Stimulated activated memory B cell treated with anti-CD40 and anti-IgM and Interleukin-4, amounts not matched to agents 10 μg/mL and 1 μg/mL and 100 μg/mL, for 72 hours (primary cell): Measurements from ENCODE around the gene ZNF526.
A peak's percentile ranks its signal among the peaks of the same experiment; 100 is the strongest.

Experiments used
- ATAC-seq: fragments of 150-1000 bp; cut with Tn5 transposase; 2 replicates; pipeline ENCODE4 v1.10.0; 2021
- H3K27ac Mint-ChIP-seq: one replicate; pipeline ENCODE4 v1.8.0; 2022; ENCODE audit warnings: mild to moderate bottlenecking, mixed read lengths
- H3K27me3 Mint-ChIP-seq: one replicate; pipeline ENCODE4 v1.8.0; 2022; ENCODE audit warnings: mixed read lengths
- H3K36me3 Mint-ChIP-seq: one replicate; pipeline ENCODE4 v1.8.0; 2022; ENCODE audit warnings: mixed read lengths
- H3K4me1 Mint-ChIP-seq: one replicate; pipeline ENCODE4 v1.8.0; 2022; ENCODE audit warnings: mixed read lengths
- H3K4me3 Mint-ChIP-seq: one replicate; pipeline ENCODE4 v1.8.0; 2022; ENCODE audit warnings: mild to moderate bottlenecking, moderate library complexity, mixed read lengths
- H3K9me3 Mint-ChIP-seq: one replicate; pipeline ENCODE4 v1.8.0; 2022; ENCODE audit warnings: mixed read lengths

ZNF526 gene

DNA sequence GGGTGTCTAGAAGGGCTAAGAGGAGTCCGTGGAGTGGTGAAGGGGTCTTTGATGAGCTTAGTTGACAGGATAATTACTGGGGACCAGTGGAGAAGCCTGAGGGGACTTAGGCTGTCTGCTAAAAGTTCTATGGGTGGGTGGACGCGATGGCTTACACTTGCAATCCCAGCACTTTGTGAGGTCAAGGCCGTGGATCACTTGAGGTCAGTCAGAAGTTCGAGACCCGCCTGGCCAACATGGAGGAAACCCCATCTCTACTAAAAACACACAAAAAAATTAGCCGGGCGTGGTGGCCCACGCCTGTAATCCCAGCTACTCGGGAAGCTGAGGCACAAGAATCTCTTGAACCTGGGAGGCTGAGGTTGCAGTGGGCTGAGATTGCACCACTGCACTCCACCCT, 25.1 kb downstream of the ZNF526 start:
- peak overlapping the region; percentile 81 for H3K4me3 Mint-ChIP-seq
- H3K27ac Mint-ChIP-seq = peak overlapping the region; percentile 84
- ATAC-seq = no peak
- peaks cover 9% of the 10 kb centered on the region for H3K36me3 Mint-ChIP-seq
- H3K9me3 Mint-ChIP-seq = no peaks in the 10 kb centered on the region
- no peaks in the 10 kb centered on the region for H3K27me3 Mint-ChIP-seq
- peaks cover 39% of the 10 kb centered on the region for H3K4me1 Mint-ChIP-seq

DNA sequence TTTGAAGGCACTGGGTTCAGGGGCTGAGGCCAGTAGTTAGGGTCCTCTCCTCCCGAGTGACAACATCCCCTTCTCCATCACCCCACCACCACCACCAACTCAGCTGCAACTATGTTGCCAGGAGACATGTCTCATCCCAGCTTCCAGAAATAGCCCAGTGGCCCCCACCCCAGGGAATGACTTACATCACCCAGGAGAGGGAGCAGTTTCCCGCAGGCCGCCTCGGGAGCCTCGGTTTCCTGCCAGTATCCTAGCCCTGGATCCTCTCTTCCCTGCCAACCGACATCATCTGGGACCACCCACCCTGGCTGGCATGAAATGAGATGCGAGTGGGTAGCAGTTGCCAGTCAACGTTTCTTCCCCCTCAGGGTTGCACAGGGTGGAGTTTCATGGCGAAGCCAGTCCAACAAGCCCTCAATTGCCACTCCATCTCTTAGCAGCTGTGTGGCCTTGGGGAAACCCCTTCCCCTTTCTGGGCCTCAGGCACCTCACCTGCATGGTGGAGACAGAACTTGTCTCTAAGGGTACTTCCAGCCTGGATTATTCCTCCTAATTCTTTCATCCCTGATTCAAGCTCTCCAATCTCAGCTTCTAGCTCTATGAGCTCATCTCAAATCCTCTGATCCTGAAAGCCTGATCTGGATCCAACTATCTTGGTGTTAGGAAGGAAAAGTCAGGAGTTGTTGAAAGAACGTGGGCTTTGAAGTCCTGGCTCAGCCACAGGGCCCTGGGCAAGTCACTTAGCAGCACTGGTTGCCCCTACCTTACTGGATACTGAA, 26.2 kb downstream of the ZNF526 start:
- no peaks in the 10 kb centered on the region for H3K9me3 Mint-ChIP-seq
- H3K36me3 Mint-ChIP-seq = peaks cover 6% of the 10 kb centered on the region
- no peak for ATAC-seq
- no peak overlapping the region for H3K4me3 Mint-ChIP-seq
- peaks cover 34% of the 10 kb centered on the region for H3K4me1 Mint-ChIP-seq
- H3K27me3 Mint-ChIP-seq = no peaks in the 10 kb centered on the region
- no peak overlapping the region for H3K27ac Mint-ChIP-seq

DNA sequence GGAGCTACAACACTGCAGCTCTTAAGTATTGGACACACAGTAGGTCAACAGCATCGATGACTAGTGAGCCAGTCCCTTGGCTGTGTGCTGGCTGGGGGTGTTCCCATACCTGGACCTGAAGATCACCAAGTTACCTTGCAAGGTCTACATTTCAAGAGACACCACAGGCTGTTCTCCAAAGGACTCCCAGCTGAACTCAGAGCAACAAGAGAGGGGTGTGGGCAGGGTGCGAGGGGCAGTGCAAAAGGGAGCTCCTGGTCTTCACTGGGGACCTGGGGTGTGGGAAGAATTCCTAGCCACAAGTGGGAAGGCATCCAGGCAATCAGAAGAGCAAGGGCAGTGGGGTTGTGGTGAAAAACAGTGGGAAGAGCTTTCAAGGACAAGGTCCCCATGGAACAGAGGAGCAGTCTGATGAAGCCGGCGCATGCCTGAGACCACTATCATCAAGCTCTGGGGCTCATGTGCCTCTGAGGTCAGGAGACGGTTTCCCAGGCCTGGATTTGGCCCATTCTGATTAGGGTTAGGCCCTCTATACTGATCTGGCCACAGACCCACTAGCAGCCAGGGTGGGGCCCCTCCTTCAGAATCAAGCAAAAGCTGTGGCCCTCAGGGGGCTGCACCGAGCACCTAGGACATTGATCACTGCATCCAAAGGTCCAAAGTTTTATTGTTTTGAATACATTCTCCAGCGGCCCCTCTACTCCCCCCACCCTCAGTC, 27.0 kb downstream of the ZNF526 start:
- ATAC-seq = no peak
- H3K9me3 Mint-ChIP-seq = no peaks in the 10 kb centered on the region
- peaks cover 42% of the 10 kb centered on the region for H3K4me1 Mint-ChIP-seq
- H3K36me3 Mint-ChIP-seq = peaks cover 6% of the 10 kb centered on the region
- no peak overlapping the region for H3K4me3 Mint-ChIP-seq
- H3K27me3 Mint-ChIP-seq = no peaks in the 10 kb centered on the region
- H3K27ac Mint-ChIP-seq = no peak overlapping the region

DNA sequence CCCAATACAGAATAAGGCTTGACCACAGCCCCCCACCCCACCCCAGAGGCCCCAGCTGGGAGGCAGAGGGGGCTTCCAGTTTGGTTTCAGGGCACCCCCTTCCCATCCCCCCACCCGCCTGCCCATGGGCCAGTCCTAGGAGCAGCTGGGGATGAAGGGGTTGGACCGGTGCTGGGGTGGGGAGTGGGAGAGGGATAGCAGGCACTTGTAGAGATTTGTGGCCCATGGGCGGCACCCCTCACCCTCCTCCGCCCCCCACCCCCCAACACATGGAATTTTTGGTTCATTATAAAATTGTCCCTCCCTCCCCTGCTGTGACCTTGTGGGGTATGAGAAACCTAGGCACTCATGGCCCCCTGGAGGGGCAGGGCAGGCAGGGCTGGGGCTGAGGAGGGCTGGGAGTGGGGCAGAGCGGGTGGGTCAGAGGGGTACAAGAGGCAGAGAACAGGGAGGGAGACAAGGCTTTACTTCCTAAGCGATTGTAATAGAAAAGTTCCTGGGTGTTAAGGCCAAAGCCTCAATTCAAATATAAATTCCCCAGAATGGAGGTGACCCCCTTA, 27.6 kb downstream of the ZNF526 start:
- no peak overlapping the region for H3K27ac Mint-ChIP-seq
- peaks cover 6% of the 10 kb centered on the region for H3K36me3 Mint-ChIP-seq
- no peaks in the 10 kb centered on the region for H3K9me3 Mint-ChIP-seq
- no peak for ATAC-seq
- no peaks in the 10 kb centered on the region for H3K27me3 Mint-ChIP-seq
- no peak overlapping the region for H3K4me3 Mint-ChIP-seq
- peaks cover 48% of the 10 kb centered on the region for H3K4me1 Mint-ChIP-seq

DNA sequence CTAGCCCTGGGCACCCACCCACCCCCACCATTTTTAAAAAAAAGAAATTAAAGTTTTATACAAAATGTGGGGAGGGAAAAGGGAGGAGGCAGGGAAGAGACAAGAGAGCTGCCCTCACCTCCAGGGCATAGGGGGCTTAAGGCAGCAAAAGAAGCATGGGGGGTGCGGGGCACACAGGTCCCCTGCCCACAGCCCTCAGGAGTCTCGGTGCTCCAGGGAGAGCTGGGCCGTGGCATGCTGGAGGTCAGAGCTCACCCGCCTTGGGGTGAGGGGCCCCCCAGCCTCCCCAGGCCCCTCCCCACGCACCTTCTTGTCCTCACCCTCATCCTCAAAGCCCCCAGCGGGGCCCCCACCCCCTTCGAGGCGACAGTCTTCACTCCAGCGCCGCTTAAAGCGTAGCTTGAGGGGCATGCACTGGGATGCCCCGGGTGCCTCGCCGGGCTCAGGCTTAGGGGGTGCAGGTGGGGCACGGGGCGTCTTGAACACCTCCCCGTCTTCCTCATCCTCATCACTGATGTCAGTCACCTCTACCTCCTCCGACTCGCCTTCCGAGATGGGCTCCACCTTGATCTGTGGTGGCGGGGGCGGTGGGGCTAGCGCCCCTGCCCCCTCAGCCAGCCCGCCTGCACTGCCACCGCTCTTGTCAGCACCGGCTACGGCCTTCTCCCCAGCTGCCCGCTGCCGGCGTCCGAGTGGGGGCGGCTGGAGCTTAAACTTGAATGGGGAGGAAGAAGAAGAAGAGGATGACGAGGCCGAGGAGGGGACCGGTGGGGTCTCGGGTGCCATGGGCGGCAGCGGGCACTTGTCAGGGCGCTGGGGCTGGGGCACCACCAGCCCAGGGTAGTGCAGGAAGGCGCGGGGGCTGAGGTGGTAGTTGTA, 28.4 kb downstream of the ZNF526 start:
- H3K4me1 Mint-ChIP-seq = peaks cover 50% of the 10 kb centered on the region
- H3K4me3 Mint-ChIP-seq = no peak overlapping the region
- peaks cover 6% of the 10 kb centered on the region for H3K36me3 Mint-ChIP-seq

DNA sequence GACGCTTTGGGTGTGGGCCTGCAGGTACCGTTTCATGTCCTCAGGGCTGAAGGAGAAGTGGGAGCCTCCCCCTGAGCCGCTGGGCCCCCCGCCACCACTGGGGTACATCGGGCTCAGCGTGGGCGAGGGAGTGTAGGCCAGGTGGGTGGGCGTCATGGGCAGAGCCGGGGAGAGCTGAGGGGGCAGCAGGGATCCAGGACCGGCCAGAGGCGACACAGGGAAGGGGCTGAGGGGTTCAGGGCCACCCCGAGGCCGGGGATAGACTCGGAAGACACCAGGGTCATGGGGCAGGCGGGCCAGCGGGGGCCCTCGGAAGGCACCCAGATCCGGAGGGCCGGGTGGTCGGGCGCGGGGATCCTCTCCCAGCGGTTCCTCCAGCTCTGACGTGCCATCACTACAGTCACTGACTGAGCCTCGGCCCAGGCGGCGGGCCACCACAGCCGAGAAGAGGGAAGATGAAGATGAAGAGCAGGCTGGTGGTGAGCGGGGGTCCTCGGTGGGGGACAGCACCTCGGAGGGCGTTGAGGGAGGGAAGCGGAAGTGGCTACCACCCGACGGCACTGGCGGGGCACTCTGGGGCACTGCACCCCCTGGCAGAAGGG, 29.1 kb downstream of the ZNF526 start:
- no peak for ATAC-seq
- Mint-ChIP-seq H3K27me3 (no peaks in the 10 kb centered on the region), H3K36me3 (peaks cover 6% of the 10 kb centered on the region), H3K4me3 (no peak overlapping the region), H3K4me1 (peaks cover 47% of the 10 kb centered on the region), H3K9me3 (no peaks in the 10 kb centered on the region), H3K27ac (no peak overlapping the region)

More for the DNA sequence above, 28.4 kb downstream of the ZNF526 start:
- no peaks in the 10 kb centered on the region for H3K27me3 Mint-ChIP-seq
- ATAC-seq = no peak
- no peaks in the 10 kb centered on the region for H3K9me3 Mint-ChIP-seq
- H3K27ac Mint-ChIP-seq = no peak overlapping the region

DNA sequence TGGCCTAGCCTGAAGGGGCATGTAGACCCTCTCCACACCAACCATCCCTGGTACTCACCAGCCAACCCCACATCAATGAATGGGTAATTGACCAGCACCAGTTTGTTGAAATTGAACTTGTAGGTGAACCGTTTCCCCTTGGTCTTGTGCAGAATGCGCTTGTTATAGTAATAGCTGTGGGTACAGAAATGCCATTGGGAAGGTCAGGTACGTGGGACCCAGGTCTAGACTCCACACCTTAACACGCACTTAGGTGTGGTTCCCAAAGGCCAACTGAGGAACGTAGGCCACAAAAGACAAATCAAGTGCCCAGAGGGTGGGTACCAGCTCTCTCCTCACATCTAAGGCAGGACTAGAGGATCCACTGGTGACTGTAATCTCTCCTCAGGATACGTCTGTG, 29.7 kb downstream of the ZNF526 start:
- H3K27me3 Mint-ChIP-seq = no peaks in the 10 kb centered on the region
- peaks cover 42% of the 10 kb centered on the region for H3K4me1 Mint-ChIP-seq
- no peak overlapping the region for H3K27ac Mint-ChIP-seq
- H3K36me3 Mint-ChIP-seq = peaks cover 6% of the 10 kb centered on the region
- ATAC-seq = no peak
- no peaks in the 10 kb centered on the region for H3K9me3 Mint-ChIP-seq
- H3K4me3 Mint-ChIP-seq = no peak overlapping the region

DNA sequence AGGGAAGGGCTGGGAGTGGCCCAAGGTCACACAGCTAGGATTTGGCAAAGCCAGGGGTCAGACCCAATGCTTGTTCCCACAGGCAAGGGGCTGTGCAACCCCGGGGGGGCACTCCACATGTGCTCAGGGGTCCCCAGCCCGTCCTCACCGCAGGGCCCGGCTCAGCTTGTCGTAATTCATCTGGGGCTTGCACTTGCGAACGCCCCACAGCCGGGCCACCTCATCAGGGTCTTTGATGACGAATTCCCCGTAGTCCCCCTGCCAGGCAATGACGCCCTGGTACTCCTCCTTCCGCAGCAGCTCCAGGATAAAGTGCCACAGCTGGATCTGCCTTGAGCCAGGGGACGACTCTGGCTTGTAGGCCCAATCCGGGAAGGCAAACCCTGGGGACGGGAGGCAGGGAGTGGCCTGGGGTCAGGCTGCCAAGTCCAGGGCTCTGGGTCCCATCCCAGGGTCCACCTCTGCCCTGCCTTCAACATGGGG, 30.1 kb downstream of the ZNF526 start:
- Mint-ChIP-seq H3K27me3 (no peaks in the 10 kb centered on the region), H3K36me3 (peaks cover 6% of the 10 kb centered on the region), H3K9me3 (no peaks in the 10 kb centered on the region), H3K4me1 (peaks cover 38% of the 10 kb centered on the region), H3K4me3 (no peak overlapping the region), H3K27ac (no peak overlapping the region)
- ATAC-seq = no peak

DNA sequence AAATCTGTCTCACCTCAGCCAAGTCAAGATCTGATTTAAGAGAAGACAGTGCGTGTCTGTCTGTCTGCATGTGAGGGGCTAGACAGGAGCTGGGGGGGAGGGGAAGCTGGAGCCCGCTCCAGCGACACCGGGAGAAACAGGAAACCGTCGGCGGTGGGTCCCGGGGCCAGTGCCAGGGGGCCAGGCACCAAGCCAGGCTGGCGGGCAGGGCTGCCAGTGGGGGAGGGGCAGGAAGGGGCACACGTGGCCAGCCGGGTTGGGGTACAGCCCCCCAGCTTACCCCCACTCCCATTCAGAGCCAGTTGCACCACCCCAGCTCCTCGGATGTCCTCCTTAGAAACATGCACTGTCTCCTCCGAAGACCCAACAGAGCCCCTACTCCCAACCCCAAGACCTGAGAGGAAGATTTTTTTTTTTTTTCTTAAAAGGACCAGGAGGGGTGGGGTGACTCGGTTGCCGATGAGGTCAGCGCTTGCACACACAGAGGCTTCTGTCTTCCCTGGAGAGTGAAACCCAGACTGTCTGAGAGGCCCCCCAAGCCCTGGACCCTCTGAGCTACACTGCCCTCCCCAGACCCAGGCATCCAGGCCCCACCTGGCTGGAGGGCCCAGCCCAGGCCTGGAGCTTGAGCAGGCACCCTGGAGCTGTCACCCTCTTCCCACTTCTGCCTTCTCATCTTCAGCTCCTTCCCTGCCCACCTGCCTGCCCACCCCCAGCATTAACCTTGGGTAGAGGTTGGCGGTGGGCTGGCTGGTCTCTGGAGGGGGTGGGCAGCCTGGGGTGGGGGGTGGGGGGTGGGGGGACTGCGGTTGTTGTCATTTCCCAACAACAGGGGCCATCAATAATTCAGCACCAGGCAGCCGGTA, 30.8 kb downstream of the ZNF526 start:
- peaks cover 6% of the 10 kb centered on the region for H3K36me3 Mint-ChIP-seq
- peaks cover 5% of the 10 kb centered on the region for H3K27me3 Mint-ChIP-seq
- H3K9me3 Mint-ChIP-seq = no peaks in the 10 kb centered on the region
- no peak overlapping the region for H3K4me3 Mint-ChIP-seq
- no peak for ATAC-seq
- no peak overlapping the region for H3K27ac Mint-ChIP-seq
- H3K4me1 Mint-ChIP-seq = peaks cover 41% of the 10 kb centered on the region

DNA sequence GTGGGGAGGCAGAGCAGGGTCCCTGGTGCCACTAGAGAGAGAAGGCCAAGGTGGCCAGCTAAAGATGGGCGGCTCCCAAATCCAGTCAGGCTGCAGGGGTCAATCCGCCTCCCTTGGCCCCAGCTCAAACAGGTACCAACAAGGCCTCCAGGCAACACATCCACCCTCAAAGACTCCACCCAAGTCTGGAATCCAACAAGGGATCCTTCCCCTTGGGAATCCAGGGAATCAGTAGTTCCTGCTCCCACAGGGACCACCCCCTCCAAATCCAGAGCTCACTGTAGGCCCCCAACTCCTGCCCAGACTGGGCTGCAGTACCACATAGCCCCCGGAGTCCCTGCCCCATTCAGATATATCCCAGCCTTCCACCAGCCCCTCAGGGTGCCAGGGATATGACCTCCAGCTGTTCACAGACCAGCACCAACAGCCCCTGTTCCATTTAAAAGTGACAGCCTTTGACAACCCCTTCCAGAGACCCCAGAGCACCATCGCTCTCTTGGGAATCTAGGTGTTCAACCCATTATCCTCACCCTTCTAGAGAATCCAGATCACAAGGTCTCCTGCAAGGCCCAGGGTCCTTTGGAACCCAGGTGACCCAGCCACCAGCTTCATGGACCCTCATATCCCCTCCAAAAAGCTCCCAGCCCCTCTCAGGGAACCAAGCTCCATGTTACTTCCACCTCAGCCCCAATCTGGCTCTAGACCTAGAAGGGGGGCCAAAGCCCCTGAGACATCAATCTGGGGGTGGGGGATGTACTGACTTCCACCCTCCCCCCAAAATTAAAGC, 31.7 kb downstream of the ZNF526 start:
- Mint-ChIP-seq H3K27me3 (peaks cover 14% of the 10 kb centered on the region), H3K27ac (peak overlapping the region; percentile 95), H3K36me3 (peaks cover 6% of the 10 kb centered on the region), H3K4me3 (peak overlapping the region; percentile 98), H3K4me1 (peaks cover 43% of the 10 kb centered on the region), H3K9me3 (no peaks in the 10 kb centered on the region)
- ATAC-seq = no peak

DNA sequence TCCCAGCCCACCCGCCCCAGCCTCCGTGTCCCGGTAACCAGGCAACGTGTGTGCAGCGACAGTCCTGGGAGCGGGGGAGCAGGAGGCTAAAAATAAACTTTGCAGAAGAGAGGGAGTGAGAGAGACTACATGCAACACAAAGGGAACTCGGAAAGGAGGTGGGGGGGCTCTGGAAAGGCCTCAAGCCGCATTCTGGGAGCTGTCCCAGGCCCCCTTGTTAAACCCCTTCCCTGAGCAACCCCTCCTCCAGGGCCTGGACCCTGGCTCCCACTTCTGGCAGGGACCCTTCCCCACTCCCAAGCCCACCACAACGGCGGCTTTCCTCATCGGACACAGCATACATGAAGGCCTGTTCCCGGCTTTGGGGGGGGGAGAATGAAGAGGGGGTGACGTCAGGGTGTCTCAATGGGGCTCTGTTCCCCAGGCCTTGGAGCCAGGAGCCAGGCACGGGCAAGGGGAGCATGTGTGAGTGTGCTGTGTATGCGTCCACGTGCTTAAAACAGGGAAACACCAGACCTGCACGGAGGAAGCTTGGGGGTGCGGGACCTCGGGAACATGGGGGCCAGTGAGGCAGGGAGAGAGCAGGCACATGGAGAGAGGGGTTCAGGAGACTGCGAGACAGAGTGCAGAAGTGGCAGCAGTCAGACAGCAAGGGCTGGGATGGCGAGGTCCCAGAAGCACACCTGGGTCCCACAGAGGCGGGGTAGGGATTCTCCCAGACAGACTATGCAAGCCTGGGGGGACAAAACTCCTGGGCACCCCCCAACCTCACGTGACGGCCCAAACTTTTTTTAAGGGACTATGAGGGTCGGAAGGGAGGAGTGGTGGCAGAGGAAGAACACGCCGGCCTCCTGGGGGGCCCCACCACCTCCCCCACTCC, 32.5 kb downstream of the ZNF526 start:
- Mint-ChIP-seq H3K27me3 (peaks cover 16% of the 10 kb centered on the region), H3K27ac (peak overlapping the region; percentile 95), H3K36me3 (peaks cover 6% of the 10 kb centered on the region), H3K4me1 (peaks cover 41% of the 10 kb centered on the region), H3K9me3 (no peaks in the 10 kb centered on the region), H3K4me3 (peak overlapping the region; percentile 98)
- ATAC-seq = no peak

DNA sequence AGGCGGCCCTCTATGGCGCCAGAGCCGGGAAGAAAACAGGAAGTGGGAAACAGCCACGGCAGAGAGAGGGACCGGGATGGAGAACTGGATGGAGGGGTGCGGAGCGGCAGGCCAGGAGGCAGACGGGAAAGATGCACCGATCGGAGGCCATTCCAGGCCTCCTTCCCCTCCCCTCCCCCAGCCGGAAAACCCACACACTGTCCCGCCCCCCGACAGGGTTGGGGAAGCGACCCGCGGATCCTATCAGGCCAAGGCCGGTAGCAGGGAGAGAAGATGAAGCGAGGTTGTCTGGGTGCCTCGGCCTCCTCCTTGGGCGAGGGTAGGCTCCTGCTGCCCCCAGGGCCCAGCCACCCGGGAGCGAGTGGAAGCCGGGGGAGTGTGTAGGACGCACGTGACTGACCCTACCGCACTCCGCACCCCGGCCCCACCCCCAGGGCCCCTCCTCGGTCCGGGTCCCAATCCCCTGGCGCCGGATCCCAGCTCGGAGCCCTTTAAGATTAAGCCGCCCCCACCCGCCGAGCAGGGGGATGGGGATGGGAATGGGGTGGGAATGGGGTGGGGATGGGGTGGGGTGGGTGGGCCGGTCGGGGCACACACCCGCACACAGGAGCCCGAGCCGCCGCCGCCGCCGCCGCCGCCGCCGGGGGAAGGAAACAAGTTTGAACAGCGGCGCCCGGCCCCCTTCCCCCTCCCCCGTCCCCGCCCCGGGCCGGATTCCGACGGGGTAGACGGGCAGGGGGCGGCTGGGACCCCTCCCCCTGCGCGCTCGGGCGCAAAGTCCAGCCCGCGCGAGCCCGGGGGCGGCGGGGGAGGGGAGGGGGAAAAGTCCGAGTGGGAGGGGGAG, 33.4 kb downstream of the ZNF526 start:
- peaks cover 16% of the 10 kb centered on the region for H3K27me3 Mint-ChIP-seq
- peaks cover 41% of the 10 kb centered on the region for H3K4me1 Mint-ChIP-seq
- H3K36me3 Mint-ChIP-seq = peaks cover 6% of the 10 kb centered on the region
- ATAC-seq = peak; percentile 50
- H3K9me3 Mint-ChIP-seq = no peaks in the 10 kb centered on the region
- H3K27ac Mint-ChIP-seq = peak overlapping the region; percentile 95
- H3K4me3 Mint-ChIP-seq = peak overlapping the region; percentile 98
